Lower lobe of right lung (tissue), 2 donors: ENCODE measurements around the gene NAT10. TPM values are rescaled to one million over a fixed set of nuclear protein-coding genes. Genes with fewer than 3 reads are reported as not detected.
A peak's percentile ranks its signal among the peaks of the same experiment; 100 is the strongest.
"Not testable (repeated sequence)": the region's sequence is repeated elsewhere in the genome, so short reads cannot be mapped to it uniquely, and the experiment has no call there.

Experiments used
- ATAC-seq, 2 donors: fragments of 200-7000 bp; cut with Tn5 transposase; one replicate each; pipeline ENCODE4 v1.9.1; 2020 to 2022; ENCODE audit warnings: mild to moderate bottlenecking in 2 of 2, moderate library complexity in 2 of 2
- DNase-seq: peaks from one replicate; pipeline ENCODE4 v3.0.0-alpha.2; 2020
- H3K27ac ChIP-seq: fragments of 200-600 bp; one replicate; pipeline ENCODE4 v1.8.0; 2022
- H3K27me3 ChIP-seq: fragments of 200-600 bp; one replicate; pipeline ENCODE4 v1.8.0; 2022; ENCODE audit warnings: low read depth
- H3K36me3 ChIP-seq: fragments of 200-600 bp; one replicate; pipeline ENCODE4 v1.8.0; 2022; ENCODE audit warnings: mild to moderate bottlenecking
- H3K4me1 ChIP-seq: fragments of 200-600 bp; one replicate; pipeline ENCODE4 v1.8.0; 2022
- H3K4me3 ChIP-seq: fragments of 200-600 bp; one replicate; pipeline ENCODE4 v1.8.0; 2022; ENCODE audit warnings: mild to moderate bottlenecking
- H3K9me3 ChIP-seq: fragments of 200-600 bp; one replicate; pipeline ENCODE4 v1.8.0; 2022
- intact Hi-C: fragments of 100-400 bp; cut with DNase I; formaldehyde crosslinking; loops from one replicate; pipeline ENCODE4 v1.11.0; 2022
- total RNA-seq: library from RNA; stranded (reverse); fragmentation: NEBNext Ultra II Directional; extraction: Animal tissue kit (Norgen Biotek cat#: 25700); gene quantifications from one replicate; pipeline ENCODE4 v1.2.1, GENCODE V29; 2021
- TF ChIP-seq, protein P1 (sequence below): fragments of 200-600 bp; IDR thresholded peaks from one replicate; pipeline ENCODE4 v1.8.0; 2022; ENCODE audit warnings: antibody characterized with exemption, mild to moderate bottlenecking
- donor health status: DM: no; HTN: yes; CAD: no; lungs with severe emphysema.

NAT10 gene
- total RNA-seq, 1 donor from 2014 or later, result 37.3 TPM

- intact Hi-C loops, result no loop called here
- no peak for ATAC-seq
- no peaks in the 10 kb centered on the region for H3K9me3 ChIP-seq
- no peak overlapping the region for H3K27ac ChIP-seq
- no peak for DNase-seq
- TF ChIP-seq, protein P1, sequence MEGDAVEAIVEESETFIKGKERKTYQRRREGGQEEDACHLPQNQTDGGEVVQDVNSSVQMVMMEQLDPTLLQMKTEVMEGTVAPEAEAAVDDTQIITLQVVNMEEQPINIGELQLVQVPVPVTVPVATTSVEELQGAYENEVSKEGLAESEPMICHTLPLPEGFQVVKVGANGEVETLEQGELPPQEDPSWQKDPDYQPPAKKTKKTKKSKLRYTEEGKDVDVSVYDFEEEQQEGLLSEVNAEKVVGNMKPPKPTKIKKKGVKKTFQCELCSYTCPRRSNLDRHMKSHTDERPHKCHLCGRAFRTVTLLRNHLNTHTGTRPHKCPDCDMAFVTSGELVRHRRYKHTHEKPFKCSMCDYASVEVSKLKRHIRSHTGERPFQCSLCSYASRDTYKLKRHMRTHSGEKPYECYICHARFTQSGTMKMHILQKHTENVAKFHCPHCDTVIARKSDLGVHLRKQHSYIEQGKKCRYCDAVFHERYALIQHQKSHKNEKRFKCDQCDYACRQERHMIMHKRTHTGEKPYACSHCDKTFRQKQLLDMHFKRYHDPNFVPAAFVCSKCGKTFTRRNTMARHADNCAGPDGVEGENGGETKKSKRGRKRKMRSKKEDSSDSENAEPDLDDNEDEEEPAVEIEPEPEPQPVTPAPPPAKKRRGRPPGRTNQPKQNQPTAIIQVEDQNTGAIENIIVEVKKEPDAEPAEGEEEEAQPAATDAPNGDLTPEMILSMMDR, result no peak
- H3K4me1 ChIP-seq, result no peaks in the 10 kb centered on the region
- no peaks in the 10 kb centered on the region for H3K36me3 ChIP-seq
- H3K27me3 ChIP-seq, result no peaks in the 10 kb centered on the region
- no peak overlapping the region for H3K4me3 ChIP-seq
These were observed 74.8 kb downstream of the NAT10 start for GRCh38 chr11:34180040-34180813.

DNA sequence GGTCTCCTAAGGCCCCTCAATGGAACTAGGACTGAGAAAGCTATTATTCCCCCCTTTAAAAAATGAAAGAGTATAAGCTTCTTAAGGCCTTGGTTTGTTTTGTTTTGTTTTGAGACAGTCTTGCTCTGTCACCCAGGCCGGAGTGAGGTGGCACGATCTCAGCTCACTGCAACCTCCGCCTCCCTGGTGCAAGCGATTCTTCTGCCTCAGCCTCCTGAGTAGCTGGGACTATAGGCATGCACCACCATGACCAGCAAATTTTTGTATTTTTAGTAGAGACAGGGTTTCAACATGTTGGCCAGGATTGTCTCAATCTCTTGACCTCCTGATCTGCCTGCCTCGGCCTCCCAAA is 75.4 kb downstream of the NAT10 start:
- H3K36me3 ChIP-seq, H3K9me3 ChIP-seq, intact Hi-C loops, H3K27ac ChIP-seq, ATAC-seq, H3K4me3 ChIP-seq, DNase-seq, H3K4me1 ChIP-seq, H3K27me3 ChIP-seq: not testable (repeated sequence)

GRCh38 chr11:34181251-34181650 is 75.8 kb downstream of the NAT10 start:
- Histone ChIP-seq H3K27me3 (no peaks in the 10 kb centered on the region), H3K27ac (no peak overlapping the region), H3K4me3 (no peak overlapping the region), H3K9me3 (no peaks in the 10 kb centered on the region), H3K4me1 (no peaks in the 10 kb centered on the region), H3K36me3 (no peaks in the 10 kb centered on the region)
- TF ChIP-seq, protein P1, result no peak
- DNase-seq, result peak; percentile 10
- no peak for ATAC-seq
- intact Hi-C loops, result no loop called here

DNA sequence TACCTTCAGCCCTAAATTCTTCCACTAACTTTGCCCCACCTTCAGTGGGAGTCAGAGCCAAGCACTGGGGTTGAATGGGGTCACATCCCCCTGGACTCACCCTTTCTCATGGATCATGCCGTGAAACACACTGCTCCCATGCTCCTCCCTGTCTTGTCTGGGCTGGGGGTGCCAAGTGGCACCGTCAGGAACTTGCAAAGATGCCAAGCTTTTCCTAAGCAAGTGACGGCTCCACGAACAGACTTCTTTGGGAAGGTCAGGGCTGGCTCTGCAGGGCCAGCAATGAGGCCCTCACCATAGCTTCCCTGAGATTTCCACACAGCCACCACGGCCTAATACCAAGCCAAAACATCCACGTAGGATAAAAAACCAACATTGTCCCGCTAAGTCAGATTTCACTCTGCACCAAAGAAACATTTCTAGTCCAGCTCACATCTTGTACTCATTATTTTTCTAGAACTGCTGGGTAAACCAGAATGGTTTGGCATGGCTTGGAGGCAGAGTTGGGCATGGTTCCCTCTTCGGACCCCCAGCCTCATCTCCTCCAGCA is 76.5 kb downstream of the NAT10 start:
- H3K27ac ChIP-seq, result no peak overlapping the region
- no peaks in the 10 kb centered on the region for H3K4me1 ChIP-seq
- no peaks in the 10 kb centered on the region for H3K9me3 ChIP-seq
- H3K36me3 ChIP-seq, result no peaks in the 10 kb centered on the region
- ATAC-seq (no peak), DNase-seq (peak; percentile 4)
- no peaks in the 10 kb centered on the region for H3K27me3 ChIP-seq
- no peak overlapping the region for H3K4me3 ChIP-seq
- intact Hi-C loops, result no loop called here
- TF ChIP-seq, protein P1, result no peak

- no peaks in the 10 kb centered on the region for H3K27me3 ChIP-seq
- H3K9me3 ChIP-seq, result no peaks in the 10 kb centered on the region
- H3K4me1 ChIP-seq, result no peaks in the 10 kb centered on the region
- TF ChIP-seq, protein P1, result no peak
- H3K4me3 ChIP-seq, result no peak overlapping the region
- intact Hi-C loops, result no loop called here
- H3K36me3 ChIP-seq, result no peaks in the 10 kb centered on the region
- no peak for DNase-seq
- no peak overlapping the region for H3K27ac ChIP-seq
- no peak for ATAC-seq
These were observed 77.0 kb downstream of the NAT10 start for GRCh38 chr11:34182425-34182824.

DNA sequence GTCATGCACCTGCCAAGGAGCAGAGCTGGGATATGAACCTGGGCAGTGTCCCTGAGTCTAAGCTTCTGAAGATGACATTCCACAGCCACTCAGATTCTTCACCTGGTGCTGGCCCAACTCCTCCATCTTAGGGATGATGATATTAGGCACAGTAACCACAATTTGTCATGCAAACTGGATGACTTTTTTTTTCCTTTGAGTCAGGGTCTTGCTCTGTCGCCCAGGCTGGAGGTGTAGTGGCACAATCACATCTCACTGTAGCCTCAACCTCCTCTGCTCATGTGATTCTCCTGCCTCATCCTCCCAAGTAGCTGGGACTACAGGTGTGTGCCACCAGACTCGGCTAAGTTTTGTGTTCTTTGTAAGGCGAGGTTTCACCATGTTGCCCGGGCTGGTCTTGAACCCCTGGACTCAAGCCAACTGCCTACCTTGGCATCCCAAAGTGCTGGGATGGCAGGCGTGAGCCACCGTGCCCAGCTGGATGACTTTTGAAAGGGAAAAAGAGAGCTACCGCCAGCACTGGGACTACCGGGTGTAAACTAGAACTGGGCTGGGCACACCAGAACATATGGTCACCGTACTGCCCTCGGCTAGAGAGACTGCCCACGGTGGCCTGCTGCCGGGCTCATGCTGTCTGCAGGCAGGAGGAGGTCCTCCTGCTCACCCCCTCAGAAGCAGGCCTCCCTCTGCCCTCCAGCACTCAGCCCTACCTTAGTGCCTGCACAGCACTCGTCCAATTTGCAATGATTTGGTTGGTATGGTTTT is 77.7 kb downstream of the NAT10 start:
- DNase-seq (no peak), ATAC-seq (no peak)
- Histone ChIP-seq H3K4me1 (no peaks in the 10 kb centered on the region), H3K9me3 (no peaks in the 10 kb centered on the region), H3K27ac (no peak overlapping the region), H3K36me3 (no peaks in the 10 kb centered on the region), H3K27me3 (no peaks in the 10 kb centered on the region), H3K4me3 (no peak overlapping the region)
- intact Hi-C loops, result no loop called here
- TF ChIP-seq, protein P1, result no peak
